GM04503 (cell line): ENCODE results near the gene KRTAP4-9.
"Not testable (repeated sequence)": the region's sequence is repeated elsewhere in the genome, so short reads cannot be mapped to it uniquely, and the experiment has no call there.

Experiments used
- DNase-seq: peaks from one replicate; pipeline ENCODE4 v3.0.0-alpha.2; 2012; ENCODE audit warnings: low read depth

The KRTAP4-9 gene

GRCh38 chr17:41131979-41132378 is 26.8 kb downstream of the KRTAP4-9 start:
- DNase-seq, result no peak

DNA sequence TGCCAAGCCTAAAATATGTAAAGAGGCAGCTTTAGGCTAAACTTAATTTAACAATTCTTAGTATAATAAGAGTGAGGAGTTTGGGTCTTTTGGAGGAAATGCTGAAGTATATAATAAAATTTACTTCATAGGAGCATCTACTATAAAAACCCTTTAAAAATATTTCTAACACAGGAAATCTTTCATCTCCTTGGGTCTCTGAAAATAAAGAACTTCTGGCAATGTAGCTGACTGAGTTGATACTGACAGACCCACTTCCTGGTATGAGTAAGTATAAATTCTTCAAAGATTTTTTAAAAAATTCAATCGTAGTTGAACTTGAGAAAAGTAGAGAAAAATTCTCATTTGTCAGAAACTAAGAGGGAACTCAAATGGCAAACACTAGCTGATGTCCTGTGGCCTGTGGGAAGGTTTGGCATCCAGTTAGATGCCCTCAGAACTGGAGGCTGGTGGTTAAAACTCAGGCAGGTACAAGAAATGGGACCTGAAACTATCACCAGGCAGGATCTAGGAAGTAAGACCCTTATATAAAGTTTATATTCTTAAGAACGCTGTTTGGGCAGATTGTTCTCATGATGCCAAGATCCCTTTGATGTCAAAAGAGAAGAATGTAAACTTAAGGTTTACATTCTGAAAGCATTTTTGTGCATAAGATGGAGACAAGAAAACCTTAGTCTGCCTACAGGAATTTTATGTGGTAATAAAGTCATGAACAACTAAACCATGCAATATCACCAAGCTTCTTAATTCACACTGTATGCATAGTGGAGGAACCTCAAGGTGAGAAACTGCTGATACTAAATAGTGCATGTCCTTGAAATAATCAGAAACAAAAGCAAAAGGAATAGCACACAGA is 28.9 kb downstream of the KRTAP4-9 start:
- no peak for DNase-seq

- not testable (repeated sequence) for DNase-seq
These were observed 34.7 kb downstream of the KRTAP4-9 start for GRCh38 chr17:41139865-41140264.

DNA sequence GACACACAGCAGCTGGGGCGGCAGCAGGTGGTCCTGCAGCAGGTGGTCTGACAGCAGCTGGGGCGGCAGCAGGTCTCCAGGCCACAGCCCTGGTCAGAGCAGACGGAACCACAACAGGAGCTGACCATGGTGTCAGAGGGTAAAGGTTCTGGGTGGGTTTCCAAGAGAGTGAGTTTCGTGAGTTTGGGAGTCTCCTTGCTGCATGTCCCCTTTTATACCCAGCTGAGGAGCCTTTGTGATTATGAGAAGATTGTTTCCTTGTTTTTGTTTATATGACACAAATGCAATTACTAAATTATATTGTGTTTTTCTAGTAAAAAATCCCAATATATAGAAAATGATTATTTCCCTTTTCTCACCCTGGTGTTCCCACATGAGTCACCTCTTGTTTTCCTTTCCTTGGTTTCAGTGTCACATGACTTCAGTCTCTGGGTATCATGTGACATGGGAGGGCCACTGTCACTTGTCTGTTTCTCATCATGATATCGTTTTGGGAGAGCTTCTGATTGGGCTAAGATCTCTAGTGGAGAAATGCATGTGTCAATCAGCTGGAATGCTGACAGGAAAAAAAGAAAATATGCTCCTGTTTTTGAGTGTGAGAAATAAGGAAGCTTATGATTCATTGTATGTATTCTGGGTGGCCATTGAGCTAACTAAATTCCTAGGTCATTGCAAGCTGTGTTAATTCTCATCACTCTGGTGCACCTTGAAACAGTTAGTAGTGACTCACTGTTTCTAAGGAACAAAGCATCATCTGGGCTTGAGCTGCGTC is 35.4 kb downstream of the KRTAP4-9 start, which contains the start of gene KRTAP4-6:
TSS of gene KRTAP4-6 (minus strand) at position 185 of the 772 bp plus-strand sequence. CDS start at position 128, 57 bp downstream.
- DNase-seq, result peak; percentile 74

- DNase-seq, result no peak
These were observed 36.2 kb downstream of the KRTAP4-9 start for GRCh38 chr17:41141361-41141760.

- no peak for DNase-seq
These were observed 39.7 kb downstream of the KRTAP4-9 start for GRCh38 chr17:41144846-41145245.

DNA sequence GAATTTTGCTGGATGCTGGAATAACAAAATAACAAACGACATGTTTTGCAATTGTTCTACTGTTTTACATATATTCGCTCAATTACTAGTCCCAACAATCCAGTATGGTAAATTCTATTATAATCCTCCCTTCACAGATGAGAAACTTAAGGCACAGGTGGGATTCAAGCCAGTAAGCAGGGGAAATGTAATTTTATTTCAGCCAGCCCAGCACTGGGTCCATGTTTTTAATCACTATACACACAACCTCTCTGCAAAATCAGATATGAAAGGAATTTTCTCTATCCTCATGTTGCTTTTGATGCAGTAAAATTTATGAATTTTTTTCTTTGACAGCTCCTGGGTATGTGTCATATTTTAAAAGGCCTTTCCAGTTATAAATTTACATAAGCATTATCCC is 40.1 kb downstream of the KRTAP4-9 start:
- DNase-seq, result no peak

GRCh38 chr17:41147531-41148204 is 42.5 kb downstream of the KRTAP4-9 start:
- DNase-seq, result no peak

- DNase-seq, result not testable (repeated sequence)
These were observed 43.9 kb downstream of the KRTAP4-9 start for GRCh38 chr17:41148971-41149651.

- DNase-seq, result no peak
These were observed 44.4 kb downstream of the KRTAP4-9 start, which contains the start of gene KRTAP4-5 for GRCh38 chr17:41149652-41149985. KRTAP4-5 (minus strand) TSS chr17:41149825; CDS start chr17:41149767, 58 bp downstream.

- DNase-seq, result no peak
These were observed 44.8 kb downstream of the KRTAP4-9 start for GRCh38 chr17:41150026-41150425.

DNA sequence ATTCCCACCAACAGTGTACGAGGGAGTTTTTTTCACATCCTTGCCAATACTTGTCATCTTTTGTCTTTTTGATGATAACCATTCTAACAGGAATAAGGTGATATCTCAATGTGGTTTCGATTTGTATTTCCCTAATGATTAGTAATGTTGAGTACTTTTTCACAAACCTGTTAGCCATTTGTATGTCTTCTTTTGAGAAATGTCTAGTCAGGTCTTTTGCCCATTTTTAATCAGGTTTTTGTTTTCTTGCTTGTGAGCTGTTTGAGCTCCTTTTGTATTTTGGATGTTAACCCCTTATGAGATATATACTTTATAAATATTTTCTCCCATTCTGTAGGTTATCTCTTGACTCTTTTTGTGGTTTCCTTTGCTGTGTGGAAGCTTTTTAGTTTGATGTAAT is 46.3 kb downstream of the KRTAP4-9 start:
- DNase-seq, result no peak

- no peak for DNase-seq
These were observed 48.7 kb downstream of the KRTAP4-9 start for GRCh38 chr17:41153856-41154255.
